ENCODE results near the gene PPM1E. TPM values are rescaled to one million over a fixed set of nuclear protein-coding genes. Genes with fewer than 3 reads are reported as not detected.

Gene PPM1E
- total and polyA plus RNA-seq, 7 donors, result 0.01 to 0.24 (median 0.10) TPM; not detected in 3

DNA sequence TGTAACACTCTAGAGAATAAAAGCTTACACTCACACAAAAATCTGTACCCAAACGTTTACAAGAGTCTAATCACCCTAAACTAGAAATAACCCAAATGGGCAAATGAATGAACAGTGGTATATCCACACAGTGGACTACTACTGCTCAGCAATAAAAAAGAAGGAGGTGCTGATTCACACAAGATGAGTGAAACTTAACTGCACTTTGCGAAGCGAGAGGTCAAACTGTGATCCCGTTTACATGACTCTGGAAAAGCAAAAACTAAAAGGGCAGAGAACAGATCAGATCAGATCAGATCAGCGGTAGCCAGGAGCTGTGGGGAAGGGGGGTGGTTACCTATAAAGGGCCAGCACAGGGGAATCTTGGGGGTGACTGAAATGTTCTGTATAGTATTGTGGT, 237.7 kb downstream of the PPM1E start:
- no peak overlapping the region for H3K4me3 ChIP-seq
- no peaks in the 10 kb centered on the region for H3K9me3 ChIP-seq
- no peak for ATAC-seq
- no peaks in the 10 kb centered on the region for H3K4me1 ChIP-seq
- 72 to 81% (median 77%) methylated on average over 5 of the region's 5 CpGs for WGBS, 3 donors
- H3K36me3 ChIP-seq (ENCODE audit: insufficient read depth in 1 of 2, low read depth in 1 of 2), result peaks cover 0 to 33% of the 10 kb centered on the region in 2 donors
- DNase-seq, result no peak
- TF ChIP-seq CTCF (IDR thresholded peaks at IDR 0.05), result no peak
- H3K27ac ChIP-seq, result no peak overlapping the region
- no peaks in the 10 kb centered on the region for H3K27me3 ChIP-seq (ENCODE audit: insufficient read depth in 3 of 3, low read length in 2 of 3)
- intact Hi-C loops (cut with DNase I), result no loop called here

DNA sequence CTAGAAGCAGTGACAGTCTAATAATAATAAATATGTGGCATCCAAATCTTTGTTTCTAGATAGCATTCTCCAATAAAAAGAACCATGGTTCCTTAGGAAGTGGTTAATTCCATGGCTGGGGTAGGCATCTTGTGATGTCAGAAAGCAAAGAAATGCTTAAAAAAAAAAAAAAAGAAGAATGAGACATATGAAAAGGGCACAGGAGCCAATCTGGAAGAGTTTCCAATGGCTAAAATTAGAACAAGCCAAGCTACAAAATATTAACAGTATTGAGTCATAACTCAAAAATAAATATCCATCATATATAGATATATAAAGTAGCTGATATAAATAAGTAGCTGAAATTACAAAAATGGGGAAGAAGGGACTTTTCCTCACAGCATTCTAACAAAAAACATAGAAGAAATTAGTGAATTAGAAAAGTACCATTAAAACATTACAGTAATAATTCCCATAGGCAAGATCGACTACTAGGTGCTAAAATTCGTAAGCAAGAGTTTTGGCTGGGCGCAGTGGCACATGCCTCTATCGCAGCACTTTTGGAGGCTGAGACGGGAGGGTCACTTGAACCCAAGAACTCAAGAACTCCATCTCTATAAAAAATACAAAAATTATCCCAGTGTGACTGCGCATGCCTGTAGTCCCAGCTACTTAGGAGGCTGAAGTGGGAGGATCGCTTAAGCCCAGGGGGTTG, 239.7 kb downstream of the PPM1E start:
- intact Hi-C loops (cut with DNase I), result no loop called here
- Histone ChIP-seq H3K9me3 (no peaks in the 10 kb centered on the region), H3K27me3 (ENCODE audit: insufficient read depth in 3 of 3, low read length in 2 of 3) (no peaks in the 10 kb centered on the region), H3K27ac (no peak overlapping the region), H3K4me3 (no peak overlapping the region), H3K4me1 (no peaks in the 10 kb centered on the region), H3K36me3 (ENCODE audit: insufficient read depth in 1 of 2, low read depth in 1 of 2) (peaks cover 0 to 53% of the 10 kb centered on the region in 2 donors)
- DNase-seq (no peak), ATAC-seq (no peak)
- TF ChIP-seq CTCF (IDR thresholded peaks at IDR 0.05), result no peak
- WGBS, 3 donors, result 95 to 98% (median 97%) methylated on average over 7 of the region's 7 CpGs

GRCh38 chr17:58996968-58997367, 241.3 kb downstream of the PPM1E start:
- no peak for TF ChIP-seq CTCF (IDR thresholded peaks at IDR 0.05)
- no peaks in the 10 kb centered on the region for H3K27me3 ChIP-seq (ENCODE audit: insufficient read depth in 3 of 3, low read length in 2 of 3)
- no peaks in the 10 kb centered on the region for H3K4me1 ChIP-seq
- ATAC-seq, result no peak
- H3K27ac ChIP-seq, result no peak overlapping the region
- no peaks in the 10 kb centered on the region for H3K9me3 ChIP-seq
- DNase-seq, result no peak
- no peak overlapping the region for H3K4me3 ChIP-seq
- WGBS, 3 donors, result 87 to 93% (median 91%) methylated on average over 4 of the region's 4 CpGs
- H3K36me3 ChIP-seq (ENCODE audit: insufficient read depth in 1 of 2, low read depth in 1 of 2), result peaks cover 0 to 58% of the 10 kb centered on the region in 2 donors
- intact Hi-C loops (cut with DNase I), result no loop called here

GRCh38 chr17:58997756-58998553, 242.3 kb downstream of the PPM1E start:
- no peak overlapping the region for H3K27ac ChIP-seq
- peaks cover 0 to 58% of the 10 kb centered on the region in 2 donors for H3K36me3 ChIP-seq (ENCODE audit: insufficient read depth in 1 of 2, low read depth in 1 of 2)
- 81 to 91% (median 85%) methylated on average over 7 of the region's 7 CpGs for WGBS, 3 donors
- no peak for TF ChIP-seq CTCF (IDR thresholded peaks at IDR 0.05)
- no peaks in the 10 kb centered on the region for H3K9me3 ChIP-seq
- no peak overlapping the region for H3K4me3 ChIP-seq
- no peaks in the 10 kb centered on the region for H3K4me1 ChIP-seq
- ATAC-seq, result no peak
- DNase-seq, result no peak
- intact Hi-C loops (cut with DNase I), result no loop called here
- no peaks in the 10 kb centered on the region for H3K27me3 ChIP-seq (ENCODE audit: insufficient read depth in 3 of 3, low read length in 2 of 3)

Measured in psoas muscle (tissue), 8 donors.